ENCODE data around the gene MEIKIN. TPM values are rescaled to one million over a fixed set of nuclear protein-coding genes. Genes with fewer than 3 reads are reported as not detected.

Gene MEIKIN
- total RNA-seq, 1 experiment from 2014 or later: not detected

DNA sequence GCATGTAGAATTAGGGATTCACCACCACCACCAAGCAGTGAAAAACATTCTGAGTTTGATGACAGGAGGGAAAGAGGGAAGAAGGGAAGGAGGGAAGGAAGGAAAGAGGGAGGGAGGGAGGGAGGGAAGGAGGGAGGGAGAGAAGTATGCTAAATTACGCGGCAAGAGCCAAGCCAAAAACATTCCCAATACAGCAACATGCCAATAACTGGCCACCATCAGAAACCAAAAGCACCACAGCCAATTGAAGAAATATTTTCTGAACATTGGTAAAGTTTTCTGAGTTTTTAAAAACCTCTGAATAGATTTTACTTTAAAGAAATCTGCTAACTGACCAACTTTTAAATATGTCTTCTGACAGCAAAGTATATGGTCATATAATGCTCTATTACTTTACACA lies 184.7 kb downstream of the MEIKIN start:
- Histone ChIP-seq H3K27me3 (ENCODE audit: control insufficient read depth, insufficient read depth, low read length) (no peaks in the 10 kb centered on the region), H3K4me1 (ENCODE audit: control insufficient read depth, insufficient read depth, low read length) (no peaks in the 10 kb centered on the region; the same call in 1 of the 2 replicates), H3K9me3 (ENCODE audit: control insufficient read depth, insufficient read depth, low read depth, low read length) (no peaks in the 10 kb centered on the region), H3K4me3 (ENCODE audit: low read depth in 2 of 2, low read length in 2 of 2) (no peak overlapping the region), H3K27ac (ENCODE audit: low read length) (no peak overlapping the region), H3K36me3 (ENCODE audit: control insufficient read depth, insufficient read depth, low read length) (no peaks in the 10 kb centered on the region)
- intact Hi-C loops (cut with micrococcal nuclease; ENCODE audit: unreplicated experiment): no loop called here
- CTCF ChIA-PET: no interaction called here
- no TSS peak for BruUV-seq (replicated peaks)
- in situ Hi-C loops (cut with HindIII; ENCODE audit: low pct_unique_long_range_greater_than_20kb, low sequenced_read_pairs): no loop called here
- ATAC-seq (no peak), DNase-seq (ENCODE audit: low read depth, low spot score) (no peak)
- TF ChIP-seq, protein P1, sequence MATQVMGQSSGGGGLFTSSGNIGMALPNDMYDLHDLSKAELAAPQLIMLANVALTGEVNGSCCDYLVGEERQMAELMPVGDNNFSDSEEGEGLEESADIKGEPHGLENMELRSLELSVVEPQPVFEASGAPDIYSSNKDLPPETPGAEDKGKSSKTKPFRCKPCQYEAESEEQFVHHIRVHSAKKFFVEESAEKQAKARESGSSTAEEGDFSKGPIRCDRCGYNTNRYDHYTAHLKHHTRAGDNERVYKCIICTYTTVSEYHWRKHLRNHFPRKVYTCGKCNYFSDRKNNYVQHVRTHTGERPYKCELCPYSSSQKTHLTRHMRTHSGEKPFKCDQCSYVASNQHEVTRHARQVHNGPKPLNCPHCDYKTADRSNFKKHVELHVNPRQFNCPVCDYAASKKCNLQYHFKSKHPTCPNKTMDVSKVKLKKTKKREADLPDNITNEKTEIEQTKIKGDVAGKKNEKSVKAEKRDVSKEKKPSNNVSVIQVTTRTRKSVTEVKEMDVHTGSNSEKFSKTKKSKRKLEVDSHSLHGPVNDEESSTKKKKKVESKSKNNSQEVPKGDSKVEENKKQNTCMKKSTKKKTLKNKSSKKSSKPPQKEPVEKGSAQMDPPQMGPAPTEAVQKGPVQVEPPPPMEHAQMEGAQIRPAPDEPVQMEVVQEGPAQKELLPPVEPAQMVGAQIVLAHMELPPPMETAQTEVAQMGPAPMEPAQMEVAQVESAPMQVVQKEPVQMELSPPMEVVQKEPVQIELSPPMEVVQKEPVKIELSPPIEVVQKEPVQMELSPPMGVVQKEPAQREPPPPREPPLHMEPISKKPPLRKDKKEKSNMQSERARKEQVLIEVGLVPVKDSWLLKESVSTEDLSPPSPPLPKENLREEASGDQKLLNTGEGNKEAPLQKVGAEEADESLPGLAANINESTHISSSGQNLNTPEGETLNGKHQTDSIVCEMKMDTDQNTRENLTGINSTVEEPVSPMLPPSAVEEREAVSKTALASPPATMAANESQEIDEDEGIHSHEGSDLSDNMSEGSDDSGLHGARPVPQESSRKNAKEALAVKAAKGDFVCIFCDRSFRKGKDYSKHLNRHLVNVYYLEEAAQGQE (IDR thresholded peaks at IDR 0.05; ENCODE audit: insufficient read depth in 1 of 2, low read depth in 2 of 2, low read length in 1 of 2): no peak
- POLR2A ChIA-PET: no interaction called here

DNA sequence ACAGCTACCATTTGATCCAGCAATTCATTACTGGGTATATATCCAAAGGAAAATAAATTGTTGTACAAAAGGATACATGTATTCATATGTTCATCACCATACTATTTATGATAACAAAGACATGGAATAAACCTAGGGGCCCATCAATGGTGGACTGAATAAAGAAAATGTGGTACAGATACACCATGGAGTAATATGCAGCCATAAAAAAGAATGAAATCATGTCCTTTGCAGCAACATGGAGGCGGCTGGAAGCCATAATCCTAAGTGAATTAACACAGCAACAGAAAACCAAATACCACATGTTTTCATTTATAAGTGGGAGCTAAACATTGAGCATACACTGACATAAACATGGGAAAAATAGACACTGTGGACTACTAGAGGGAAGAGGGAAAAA lies 185.8 kb downstream of the MEIKIN start:
- Histone ChIP-seq H3K9me3 (ENCODE audit: control insufficient read depth, insufficient read depth, low read depth, low read length) (no peaks in the 10 kb centered on the region), H3K4me1 (ENCODE audit: control insufficient read depth, insufficient read depth, low read length) (no peaks in the 10 kb centered on the region; the same call in 1 of the 2 replicates), H3K27me3 (ENCODE audit: control insufficient read depth, insufficient read depth, low read length) (no peaks in the 10 kb centered on the region), H3K4me3 (ENCODE audit: low read depth in 2 of 2, low read length in 2 of 2) (no peak overlapping the region), H3K27ac (ENCODE audit: low read length) (no peak overlapping the region), H3K36me3 (ENCODE audit: control insufficient read depth, insufficient read depth, low read length) (no peaks in the 10 kb centered on the region)
- intact Hi-C loops (cut with micrococcal nuclease; ENCODE audit: unreplicated experiment): no loop called here
- DNase-seq (ENCODE audit: low read depth, low spot score) (no peak), ATAC-seq (no peak)
- in situ Hi-C loops (cut with HindIII; ENCODE audit: low pct_unique_long_range_greater_than_20kb, low sequenced_read_pairs): no loop called here
- ChIA-PET CTCF (no interaction called here), POLR2A (no interaction called here)
- BruUV-seq (replicated peaks): no TSS peak
- TF ChIP-seq SIN3A (IDR thresholded peaks at IDR 0.05; ENCODE audit: borderline replicate concordance, insufficient read depth, low read depth, low read length): no peak
- TF ChIP-seq TCF7L2 (IDR thresholded peaks at IDR 0.05; ENCODE audit: low read depth, low read length): no peak
- TF ChIP-seq, protein P1 (IDR thresholded peaks at IDR 0.05; ENCODE audit: insufficient read depth in 1 of 2, low read depth in 2 of 2, low read length in 1 of 2): no peak
- TF ChIP-seq POLR2AphosphoS5 (IDR thresholded peaks at IDR 0.05; ENCODE audit: low read depth, low read length): no peak
- TF ChIP-seq CTCF (IDR thresholded peaks at IDR 0.05): no peak

All from Panc1 (cell line).